Upper lobe of left lung (tissue), 6 donors: Measurements from ENCODE around the gene CCT2. TPM values are rescaled to one million over a fixed set of nuclear protein-coding genes. Genes with fewer than 3 reads are reported as not detected.

Source experiments
- ATAC-seq, 2 donors: fragments of 200-7000 bp; cut with Tn5 transposase; one replicate each; pipeline ENCODE4 v1.9.1; 2022; ENCODE audit warnings: mild to moderate bottlenecking in 2 of 2, moderate library complexity in 2 of 2; ENCODE audit not compliant: low FRiP score in 2 of 2
- DNase-seq, 2 donors: peaks; one replicate each; pipeline ENCODE4 v3.0.0-alpha.2; 2019 to 2020
- H3K27ac ChIP-seq, 4 donors: fragments of 200-600 bp; sonication (generic); one replicate each; pipeline ENCODE4 v1.5.1; 2016 to 2019
- H3K27me3 ChIP-seq, 4 donors: fragments of 200-600 bp; sonication (generic); one replicate each; pipeline ENCODE4 v1.5.1; 2017 to 2019
- H3K36me3 ChIP-seq, 4 donors: fragments of 200-600 bp; sonication (generic); one replicate each; pipeline ENCODE4 v1.5.1; 2016 to 2019
- H3K4me1 ChIP-seq, 4 donors: fragments of 200-600 bp; sonication (generic); one replicate each; pipeline ENCODE4 v1.5.1; 2018 to 2019
- H3K4me3 ChIP-seq, 4 donors: fragments of 200-600 bp; sonication (generic); one replicate each; pipeline ENCODE4 v1.5.1; 2017 to 2019; ENCODE audit warnings: mild to moderate bottlenecking in 2 of 4, moderate library complexity in 1 of 4
- H3K9me3 ChIP-seq, 4 donors: fragments of 200-600 bp; sonication (generic); one replicate each; pipeline ENCODE4 v1.5.1; 2018 to 2019
- CTCF ChIP-seq, 6 experiments: fragments of 450-650 bp in 4 of 6; fragments of 200-600 bp in 2 of 6; sonication (generic) in 2 of 6; IDR thresholded peaks; one replicate each; pipeline ENCODE4 v1.5.1; 2016 to 2019; ENCODE audit warnings: antibody characterized with exemption in 6 of 6
- EP300 ChIP-seq, 4 donors: sonication (generic); formaldehyde crosslinking; IDR thresholded peaks; one replicate each; pipeline ENCODE4 v1.5.1; 2017; ENCODE audit warnings: antibody characterized with exemption in 4 of 4, control low read depth in 2 of 4
- POLR2A ChIP-seq, 4 donors: fragments of 450-650 bp; IDR thresholded peaks; one replicate each; pipeline ENCODE4 v1.5.1; 2016 to 2017; ENCODE audit warnings: antibody characterized with exemption in 4 of 4, mild to moderate bottlenecking in 2 of 4
- POLR2AphosphoS5 ChIP-seq, 2 donors: sonication (generic); formaldehyde crosslinking; IDR thresholded peaks; one replicate each; pipeline ENCODE4 v1.5.1; 2017; ENCODE audit warnings: antibody characterized with exemption in 2 of 2
- WGBS, 2 donors: methylation state at CpG; one replicate each; pipeline ENCODE4 v1.1.5; 2017 to 2018; 5-methylcytosine and 5-hydroxymethylcytosine counted together
- total RNA-seq, 6 donors: library from RNA; depleted of rRNA in 4 of 6; stranded (reverse); fragments of >200 nt in 4 of 6; gene quantifications; one replicate each; pipeline versions ENCODE4 v1.1.0 to v1.2.1, GENCODE V29; 2016 to 2021
- donor health status: DM: no; HTN: no; CAD: no; lungs with moderate emphysema.
- donor health status: DM: no; HTN: yes; CAD: no; lungs with severe emphysema.

The CCT2 gene
- total RNA-seq, 6 donors from 2014 or later = 28.1 to 117 (median 91.0) TPM

DNA sequence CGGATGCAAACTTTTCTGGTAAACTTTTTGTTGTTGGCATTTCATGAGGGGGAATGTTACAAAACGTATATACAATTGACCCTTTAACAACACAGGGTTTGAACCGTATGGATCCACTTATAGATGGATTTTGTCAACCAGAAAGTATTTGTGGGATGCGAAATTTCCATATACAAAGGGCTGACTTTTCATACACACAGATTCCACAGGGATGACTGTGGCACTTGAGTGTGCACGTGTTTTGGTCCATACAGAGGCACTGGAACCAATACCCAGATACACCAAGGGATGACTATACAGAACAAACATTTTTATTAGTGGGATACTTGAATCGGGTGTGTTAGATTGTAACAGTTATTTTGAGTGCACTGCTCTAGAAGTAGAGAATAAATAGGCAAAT is 29.8 kb upstream of the CCT2 start:
- DNase-seq (no peak), ATAC-seq (no peak)
- Histone ChIP-seq H3K36me3 (no peaks in the 10 kb centered on the region), H3K9me3 (no peaks in the 10 kb centered on the region), H3K27ac (no peak overlapping the region), H3K4me3 (no peak overlapping the region), H3K27me3 (no peaks in the 10 kb centered on the region), H3K4me1 (peaks cover 0 to 19% (median 12%) of the 10 kb centered on the region in 4 donors)
- 74 to 77% methylated on average over 6 of the region's 6 CpGs for WGBS, 2 donors
- TF ChIP-seq EP300 (IDR thresholded peaks at IDR 0.05) (no peak), CTCF (IDR thresholded peaks at IDR 0.05) (no peak), POLR2AphosphoS5 (IDR thresholded peaks at IDR 0.05) (no peak), POLR2A (IDR thresholded peaks at IDR 0.05) (no peak)

DNA sequence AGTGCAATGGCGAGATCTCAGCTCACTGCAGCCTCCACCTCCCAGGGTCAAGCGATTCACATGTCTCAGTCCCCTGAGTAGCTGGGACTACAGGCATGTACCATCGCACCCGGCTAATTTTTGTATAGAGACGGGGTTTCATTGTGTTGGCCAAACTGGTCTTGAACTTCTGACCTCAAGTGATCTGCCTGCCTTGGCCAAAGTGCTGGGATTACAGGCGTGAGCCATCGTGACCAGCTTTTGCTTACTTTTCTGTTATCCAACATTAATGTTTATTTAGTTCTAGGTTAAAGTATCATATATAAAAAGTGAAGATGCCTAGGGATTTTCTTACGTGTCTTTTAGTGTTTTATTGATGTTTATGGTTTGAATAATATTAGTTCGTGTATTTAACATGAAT is 28.9 kb upstream of the CCT2 start:
- no peak for ATAC-seq
- Histone ChIP-seq H3K27ac (no peak overlapping the region), H3K9me3 (no peaks in the 10 kb centered on the region), H3K36me3 (no peaks in the 10 kb centered on the region), H3K4me1 (peaks cover 0 to 19% (median 12%) of the 10 kb centered on the region in 4 donors), H3K4me3 (no peak overlapping the region), H3K27me3 (no peaks in the 10 kb centered on the region)
- no peak for DNase-seq
- TF ChIP-seq POLR2A (IDR thresholded peaks at IDR 0.05) (no peak), EP300 (IDR thresholded peaks at IDR 0.05) (no peak), CTCF (IDR thresholded peaks at IDR 0.05) (no peak), POLR2AphosphoS5 (IDR thresholded peaks at IDR 0.05) (no peak)
- 82 to 87% methylated on average over 9 of the region's 9 CpGs for WGBS, 2 donors

- Histone ChIP-seq H3K27me3 (no peaks in the 10 kb centered on the region), H3K36me3 (peaks cover 3 to 9% (median 4%) of the 10 kb centered on the region in 4 donors), H3K27ac (no peak overlapping the region), H3K9me3 (no peaks in the 10 kb centered on the region), H3K4me1 (peaks cover 0 to 3% (median 0%) of the 10 kb centered on the region in 4 donors), H3K4me3 (no peak overlapping the region)
- DNase-seq = no peak
- WGBS, 2 donors = 98 to 100% methylated on average over 2 of the region's 2 CpGs
- ATAC-seq = no peak
- TF ChIP-seq POLR2AphosphoS5 (IDR thresholded peaks at IDR 0.05) (no peak), POLR2A (IDR thresholded peaks at IDR 0.05) (no peak), CTCF (IDR thresholded peaks at IDR 0.05) (no peak), EP300 (IDR thresholded peaks at IDR 0.05) (no peak)
Measured at GRCh38 chr12:69563166-69563762, 22.0 kb upstream of the CCT2 start.

DNA sequence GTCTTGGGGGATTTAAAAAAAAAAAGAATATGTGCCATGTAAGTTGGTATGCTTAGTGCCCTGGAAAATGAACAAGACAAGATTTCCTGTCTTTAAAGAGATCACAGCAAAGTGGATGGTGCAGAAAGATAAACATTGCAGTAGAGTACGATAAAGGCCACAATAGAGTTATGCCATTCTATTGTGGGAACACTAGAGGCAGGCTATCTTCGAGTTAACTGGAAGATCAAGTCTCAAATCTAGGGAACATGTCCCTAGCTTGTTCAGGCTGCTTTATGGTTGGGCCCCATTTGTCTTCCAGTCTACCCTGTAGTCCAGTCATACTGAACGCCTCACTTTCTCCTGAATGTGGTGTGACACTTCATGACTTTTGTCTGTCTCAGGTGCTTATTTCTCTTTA is 18.7 kb upstream of the CCT2 start:
- WGBS, 2 donors = 62 to 77% methylated on average over 3 of the region's 3 CpGs
- Histone ChIP-seq H3K36me3 (peaks cover 5 to 22% (median 8%) of the 10 kb centered on the region in 4 donors), H3K4me3 (no peak overlapping the region), H3K27me3 (no peaks in the 10 kb centered on the region), H3K27ac (no peak overlapping the region), H3K4me1 (no peaks in the 10 kb centered on the region), H3K9me3 (no peaks in the 10 kb centered on the region)
- no peak for TF ChIP-seq POLR2AphosphoS5 (IDR thresholded peaks at IDR 0.05)
- no peak for TF ChIP-seq EP300 (IDR thresholded peaks at IDR 0.05)
- TF ChIP-seq CTCF (IDR thresholded peaks at IDR 0.05) = no peak
- TF ChIP-seq POLR2A (IDR thresholded peaks at IDR 0.05) = no peak
- ATAC-seq (no peak), DNase-seq (no peak)

DNA sequence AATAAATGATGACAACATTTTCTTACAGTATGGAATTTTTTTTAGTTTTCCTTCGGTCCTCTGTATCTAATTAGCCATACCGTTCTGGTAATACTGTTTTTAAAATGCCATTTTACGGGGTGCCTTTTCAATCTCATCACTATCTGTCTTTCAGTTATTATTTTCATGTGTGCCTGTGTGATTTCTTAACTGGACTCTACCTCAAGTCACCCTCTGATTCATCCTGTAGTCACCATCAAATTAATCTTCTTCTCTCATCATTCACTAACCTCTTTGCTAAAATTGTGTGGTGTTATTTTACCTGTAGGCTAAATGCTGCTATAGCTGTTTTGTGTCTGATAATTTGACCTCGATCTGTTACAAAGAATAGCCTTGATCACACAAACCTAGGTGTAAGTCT is 16.0 kb upstream of the CCT2 start:
- Histone ChIP-seq H3K27ac (no peak overlapping the region), H3K4me1 (no peaks in the 10 kb centered on the region), H3K4me3 (no peak overlapping the region), H3K27me3 (no peaks in the 10 kb centered on the region), H3K36me3 (peaks cover 15 to 43% (median 20%) of the 10 kb centered on the region in 4 donors), H3K9me3 (no peaks in the 10 kb centered on the region)
- 79 to 93% methylated on average over 4 of the region's 4 CpGs for WGBS, 2 donors
- ATAC-seq = no peak
- TF ChIP-seq POLR2A (IDR thresholded peaks at IDR 0.05) (no peak), EP300 (IDR thresholded peaks at IDR 0.05) (no peak), POLR2AphosphoS5 (IDR thresholded peaks at IDR 0.05) (no peak), CTCF (IDR thresholded peaks at IDR 0.05) (no peak)
- DNase-seq = no peak
